Lower lobe of right lung (tissue), 2 donors: Measurements from ENCODE around the gene NEDD4L. TPM values are rescaled to one million over a fixed set of nuclear protein-coding genes. Genes with fewer than 3 reads are reported as not detected.
A peak's percentile ranks its signal among the peaks of the same experiment; 100 is the strongest.

ENCODE experiments used
- ATAC-seq, 2 donors: fragments of 200-7000 bp; cut with Tn5 transposase; one replicate each; pipeline ENCODE4 v1.9.1; 2020 to 2022; ENCODE audit warnings: mild to moderate bottlenecking in 2 of 2, moderate library complexity in 2 of 2
- DNase-seq: peaks from one replicate; pipeline ENCODE4 v3.0.0-alpha.2; 2020
- H3K27ac ChIP-seq: fragments of 200-600 bp; one replicate; pipeline ENCODE4 v1.8.0; 2022
- H3K27me3 ChIP-seq: fragments of 200-600 bp; one replicate; pipeline ENCODE4 v1.8.0; 2022; ENCODE audit warnings: low read depth
- H3K36me3 ChIP-seq: fragments of 200-600 bp; one replicate; pipeline ENCODE4 v1.8.0; 2022; ENCODE audit warnings: mild to moderate bottlenecking
- H3K4me1 ChIP-seq: fragments of 200-600 bp; one replicate; pipeline ENCODE4 v1.8.0; 2022
- H3K4me3 ChIP-seq: fragments of 200-600 bp; one replicate; pipeline ENCODE4 v1.8.0; 2022; ENCODE audit warnings: mild to moderate bottlenecking
- H3K9me3 ChIP-seq: fragments of 200-600 bp; one replicate; pipeline ENCODE4 v1.8.0; 2022
- intact Hi-C: fragments of 100-400 bp; cut with DNase I; formaldehyde crosslinking; loops from one replicate; pipeline ENCODE4 v1.11.0; 2022
- total RNA-seq: library from RNA; stranded (reverse); fragmentation: NEBNext Ultra II Directional; extraction: Animal tissue kit (Norgen Biotek cat#: 25700); gene quantifications from one replicate; pipeline ENCODE4 v1.2.1, GENCODE V29; 2021
- TF ChIP-seq, protein P1 (sequence below): fragments of 200-600 bp; IDR thresholded peaks from one replicate; pipeline ENCODE4 v1.8.0; 2022; ENCODE audit warnings: antibody characterized with exemption, mild to moderate bottlenecking
- donor health status: DM: no; HTN: yes; CAD: no; lungs with severe emphysema.

The NEDD4L gene
- total RNA-seq, 1 donor from 2014 or later: 203 TPM

DNA sequence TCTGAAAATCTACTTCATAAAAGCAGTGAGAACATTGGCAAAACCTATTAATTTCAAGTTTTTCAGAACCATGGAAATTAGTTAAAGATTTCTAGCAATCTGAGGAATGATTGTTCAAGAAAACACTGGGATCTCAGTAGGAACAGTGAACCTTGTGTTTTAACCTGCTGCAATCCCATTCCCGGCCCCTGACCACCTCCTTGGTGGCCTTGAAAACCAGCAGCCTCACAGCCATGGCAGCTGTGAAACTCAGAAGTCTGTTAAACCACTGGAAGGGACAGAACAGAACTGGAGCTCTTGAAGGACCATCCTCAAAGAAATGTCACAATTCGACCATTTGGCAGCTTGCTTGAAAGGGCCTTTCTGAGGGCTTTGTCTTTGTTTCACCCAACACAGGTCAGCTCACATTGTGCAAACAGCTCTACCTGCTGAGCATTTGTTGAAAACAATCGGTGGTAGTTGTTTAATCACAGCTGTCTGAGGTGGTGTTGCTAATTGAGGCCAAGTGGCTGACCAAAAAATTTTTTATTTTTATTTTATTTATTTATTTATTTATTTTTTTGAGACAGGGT is 25.8 kb downstream of the NEDD4L start:
- intact Hi-C loops: no loop called here
- H3K4me3 ChIP-seq: no peak overlapping the region
- DNase-seq (no peak), ATAC-seq (no peak)
- H3K9me3 ChIP-seq: no peaks in the 10 kb centered on the region
- H3K27ac ChIP-seq: no peak overlapping the region
- TF ChIP-seq, protein P1, sequence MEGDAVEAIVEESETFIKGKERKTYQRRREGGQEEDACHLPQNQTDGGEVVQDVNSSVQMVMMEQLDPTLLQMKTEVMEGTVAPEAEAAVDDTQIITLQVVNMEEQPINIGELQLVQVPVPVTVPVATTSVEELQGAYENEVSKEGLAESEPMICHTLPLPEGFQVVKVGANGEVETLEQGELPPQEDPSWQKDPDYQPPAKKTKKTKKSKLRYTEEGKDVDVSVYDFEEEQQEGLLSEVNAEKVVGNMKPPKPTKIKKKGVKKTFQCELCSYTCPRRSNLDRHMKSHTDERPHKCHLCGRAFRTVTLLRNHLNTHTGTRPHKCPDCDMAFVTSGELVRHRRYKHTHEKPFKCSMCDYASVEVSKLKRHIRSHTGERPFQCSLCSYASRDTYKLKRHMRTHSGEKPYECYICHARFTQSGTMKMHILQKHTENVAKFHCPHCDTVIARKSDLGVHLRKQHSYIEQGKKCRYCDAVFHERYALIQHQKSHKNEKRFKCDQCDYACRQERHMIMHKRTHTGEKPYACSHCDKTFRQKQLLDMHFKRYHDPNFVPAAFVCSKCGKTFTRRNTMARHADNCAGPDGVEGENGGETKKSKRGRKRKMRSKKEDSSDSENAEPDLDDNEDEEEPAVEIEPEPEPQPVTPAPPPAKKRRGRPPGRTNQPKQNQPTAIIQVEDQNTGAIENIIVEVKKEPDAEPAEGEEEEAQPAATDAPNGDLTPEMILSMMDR: no peak
- H3K4me1 ChIP-seq: no peaks in the 10 kb centered on the region
- H3K27me3 ChIP-seq: no peaks in the 10 kb centered on the region
- no peaks in the 10 kb centered on the region for H3K36me3 ChIP-seq

DNA sequence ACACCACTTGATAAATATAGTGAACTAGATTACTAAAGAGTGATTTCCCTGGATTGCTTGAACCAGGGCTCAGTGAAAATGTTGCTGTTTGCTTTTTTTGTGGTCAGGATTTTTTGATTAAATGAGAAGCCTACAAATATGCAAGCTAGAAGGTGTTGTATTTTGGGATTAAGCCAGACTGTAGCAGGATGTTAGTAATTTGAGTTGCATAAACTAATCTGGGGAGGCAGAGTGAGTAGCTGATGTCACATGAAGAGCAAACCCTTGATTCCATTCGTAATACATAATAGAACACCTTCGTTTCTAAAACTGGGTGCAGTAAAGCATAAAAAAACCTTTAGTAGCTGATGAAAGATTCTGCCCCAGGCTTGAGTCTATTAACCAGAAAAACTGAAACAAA is 32.0 kb downstream of the NEDD4L start:
- no peaks in the 10 kb centered on the region for H3K4me1 ChIP-seq
- TF ChIP-seq, protein P1: no peak
- H3K36me3 ChIP-seq: no peaks in the 10 kb centered on the region
- H3K9me3 ChIP-seq: no peaks in the 10 kb centered on the region
- DNase-seq (no peak), ATAC-seq (peak; percentile 64 to 70)
- no peak overlapping the region for H3K4me3 ChIP-seq
- intact Hi-C loops: no loop called here
- H3K27me3 ChIP-seq: no peaks in the 10 kb centered on the region
- H3K27ac ChIP-seq: no peak overlapping the region

GRCh38 chr18:58077329-58077728 is 33.3 kb downstream of the NEDD4L start:
- intact Hi-C loops: no loop called here
- no peak for DNase-seq
- Histone ChIP-seq H3K27me3 (no peaks in the 10 kb centered on the region), H3K4me3 (no peak overlapping the region), H3K36me3 (no peaks in the 10 kb centered on the region), H3K4me1 (no peaks in the 10 kb centered on the region), H3K27ac (no peak overlapping the region), H3K9me3 (no peaks in the 10 kb centered on the region)
- TF ChIP-seq, protein P1: no peak
- peak in 1 of 2 donors; percentile 29 for ATAC-seq

DNA sequence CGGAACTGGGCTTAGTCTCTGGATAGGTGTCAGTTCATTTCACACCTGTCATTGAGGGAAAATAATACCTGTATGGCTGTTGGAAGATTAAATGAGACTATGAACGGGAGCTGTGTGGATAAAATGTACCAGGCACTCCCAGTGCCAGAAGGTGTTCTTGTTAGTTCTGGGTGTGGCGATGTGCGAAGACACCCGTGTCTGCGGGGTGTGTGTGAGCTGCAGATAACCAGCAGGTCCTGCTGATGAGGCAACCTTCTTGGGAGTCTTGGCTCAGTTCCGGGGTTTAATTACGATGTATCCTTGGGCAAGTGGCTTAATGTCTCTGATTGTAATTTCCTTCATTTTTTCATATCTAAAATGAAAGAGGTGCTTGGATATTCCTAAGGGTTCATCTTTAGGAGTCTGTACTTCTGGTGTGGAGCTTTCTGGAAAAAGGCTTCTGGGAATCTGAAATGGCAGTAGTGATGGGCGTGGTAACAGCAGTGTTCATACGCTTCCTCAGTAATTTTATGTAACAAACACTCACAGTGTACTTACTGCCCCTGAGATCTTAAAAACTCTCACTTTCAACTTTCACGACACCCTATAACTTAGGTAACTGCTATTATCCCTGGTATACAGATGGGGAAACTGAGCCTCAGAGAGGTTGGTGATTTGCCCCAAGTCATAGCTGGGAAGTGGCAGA is 35.0 kb downstream of the NEDD4L start:
- no peak for DNase-seq
- TF ChIP-seq, protein P1: no peak
- H3K27ac ChIP-seq: no peak overlapping the region
- H3K36me3 ChIP-seq: no peaks in the 10 kb centered on the region
- intact Hi-C loops: no loop called here
- no peak overlapping the region for H3K4me3 ChIP-seq
- no peaks in the 10 kb centered on the region for H3K9me3 ChIP-seq
- no peaks in the 10 kb centered on the region for H3K27me3 ChIP-seq
- peak in 1 of 2 donors; percentile 50 for ATAC-seq
- no peaks in the 10 kb centered on the region for H3K4me1 ChIP-seq

DNA sequence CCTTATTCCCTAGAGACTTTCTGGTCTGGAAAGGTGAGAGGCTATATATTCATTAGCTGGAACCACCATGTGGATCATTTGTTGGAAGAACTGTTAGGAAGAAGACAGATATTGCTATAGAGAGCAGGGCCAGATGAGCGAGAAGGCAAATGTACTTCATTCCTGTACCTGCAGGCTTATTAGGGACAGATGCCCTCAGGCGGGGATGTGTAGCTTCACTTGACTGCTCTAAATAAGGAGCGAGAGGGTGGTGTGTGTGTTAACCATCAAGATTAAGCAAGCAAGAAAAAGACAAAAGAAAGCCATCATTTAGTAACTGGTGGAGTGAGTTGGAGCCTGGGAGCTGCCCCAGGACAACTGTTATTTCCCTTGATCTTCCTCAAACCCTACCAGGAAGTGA is 36.4 kb downstream of the NEDD4L start:
- DNase-seq: no peak
- H3K27ac ChIP-seq: no peak overlapping the region
- H3K4me3 ChIP-seq: no peak overlapping the region
- TF ChIP-seq, protein P1: no peak
- ATAC-seq: peak in 1 of 2 donors; percentile 6
- H3K36me3 ChIP-seq: no peaks in the 10 kb centered on the region
- H3K4me1 ChIP-seq: no peaks in the 10 kb centered on the region
- no peaks in the 10 kb centered on the region for H3K27me3 ChIP-seq
- intact Hi-C loops: no loop called here
- no peaks in the 10 kb centered on the region for H3K9me3 ChIP-seq
